ENCODE results near the gene LENG1.

DNA sequence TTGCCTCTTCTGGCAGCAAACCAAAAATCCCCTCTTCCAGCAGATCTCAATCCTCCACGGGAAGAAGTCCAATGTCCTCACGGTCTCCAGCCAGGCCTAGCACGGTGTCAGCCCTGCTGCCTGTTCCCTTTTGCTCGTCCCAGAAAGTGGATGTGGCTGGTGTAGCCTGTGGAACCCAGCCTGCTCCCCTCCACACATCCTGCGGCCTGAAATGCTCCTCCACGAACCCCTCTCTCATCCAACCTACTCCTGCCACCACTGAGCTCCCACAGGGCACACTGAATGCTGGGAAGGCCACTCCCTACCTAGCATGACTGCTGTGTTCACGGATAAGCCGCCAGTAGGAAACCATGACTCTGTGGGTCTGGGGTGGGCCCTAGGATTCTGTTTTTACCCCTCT is 26.8 kb upstream of the LENG1 start:
- TF ChIP-seq CTCF (IDR thresholded peaks at IDR 0.05; ENCODE audit: extremely low read depth in 1 of 2, insufficient read depth in 1 of 2, low read depth in 1 of 2, low read length in 2 of 2) (no peak), POLR2A (IDR thresholded peaks at IDR 0.05; ENCODE audit: low read depth, low read length) (no peak), EZH2 (IDR thresholded peaks at IDR 0.05; ENCODE audit: borderline replicate concordance, low read depth, low read length, severe bottlenecking) (no peak), POLR2AphosphoS5 (IDR thresholded peaks at IDR 0.05; ENCODE audit: insufficient read depth, low read depth, low read length) (no peak), MYC (IDR thresholded peaks at IDR 0.05; ENCODE audit: low read depth, low read length) (no peak)
- TF ChIP-seq, protein P1, sequence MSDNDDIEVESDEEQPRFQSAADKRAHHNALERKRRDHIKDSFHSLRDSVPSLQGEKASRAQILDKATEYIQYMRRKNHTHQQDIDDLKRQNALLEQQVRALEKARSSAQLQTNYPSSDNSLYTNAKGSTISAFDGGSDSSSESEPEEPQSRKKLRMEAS (IDR thresholded peaks at IDR 0.05; ENCODE audit: insufficient read depth, insufficient read length): no peak
